Tracheal epithelial cell (primary cell): ENCODE data around the gene WDR91. TPM values are rescaled to one million over a fixed set of nuclear protein-coding genes. Genes with fewer than 3 reads are reported as not detected.

ENCODE experiments used
- total RNA-seq: library from RNA; depleted of rRNA; stranded (reverse); fragments of >200 nt; gene quantifications from 2 replicates; pipeline ENCODE4 v1.2.1, GENCODE V29; 2014

WDR91 gene
- total RNA-seq: 12.4 and 17.1 TPM in 2 replicates

GRCh38 chr7:135211179-135211945 lies at the start of gene WDR91:
TSS of gene WDR91 (minus strand) at chr7:135211526. CDS start at chr7:135211502, 24 bp downstream.

DNA sequence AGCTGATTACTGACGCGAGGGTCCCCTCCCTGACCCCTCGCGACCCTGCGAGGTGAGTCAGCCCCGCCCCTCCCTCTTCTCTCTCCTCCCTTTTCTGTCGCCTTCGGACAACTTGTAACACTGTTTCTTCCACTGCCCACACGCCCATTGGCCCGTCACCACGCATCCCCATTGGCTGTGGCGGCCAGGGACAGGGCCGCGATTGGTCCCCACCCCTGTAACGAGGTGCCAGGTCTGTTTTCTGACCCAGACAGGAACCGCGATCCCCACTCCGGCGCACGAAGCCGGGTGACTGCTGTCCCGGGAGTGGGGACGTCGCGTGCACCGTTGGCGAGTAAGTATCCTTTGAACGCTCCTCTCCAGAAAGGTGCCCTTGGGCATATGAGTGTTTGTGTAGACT lies 22.2 kb upstream of the WDR91 start, which contains the start of gene STRA8:
Gene STRA8, plus strand, starts transcription at position 269 of the 400 bp plus-strand sequence. CDS start 6,687 bp downstream, outside the sequence.

GRCh38 chr7:135170274-135170997 lies 40.9 kb downstream of the WDR91 start, which contains the start of gene CYREN:
TSS of gene CYREN (minus strand) at chr7:135170707. CDS start at chr7:135168922, 1,785 bp downstream.

DNA sequence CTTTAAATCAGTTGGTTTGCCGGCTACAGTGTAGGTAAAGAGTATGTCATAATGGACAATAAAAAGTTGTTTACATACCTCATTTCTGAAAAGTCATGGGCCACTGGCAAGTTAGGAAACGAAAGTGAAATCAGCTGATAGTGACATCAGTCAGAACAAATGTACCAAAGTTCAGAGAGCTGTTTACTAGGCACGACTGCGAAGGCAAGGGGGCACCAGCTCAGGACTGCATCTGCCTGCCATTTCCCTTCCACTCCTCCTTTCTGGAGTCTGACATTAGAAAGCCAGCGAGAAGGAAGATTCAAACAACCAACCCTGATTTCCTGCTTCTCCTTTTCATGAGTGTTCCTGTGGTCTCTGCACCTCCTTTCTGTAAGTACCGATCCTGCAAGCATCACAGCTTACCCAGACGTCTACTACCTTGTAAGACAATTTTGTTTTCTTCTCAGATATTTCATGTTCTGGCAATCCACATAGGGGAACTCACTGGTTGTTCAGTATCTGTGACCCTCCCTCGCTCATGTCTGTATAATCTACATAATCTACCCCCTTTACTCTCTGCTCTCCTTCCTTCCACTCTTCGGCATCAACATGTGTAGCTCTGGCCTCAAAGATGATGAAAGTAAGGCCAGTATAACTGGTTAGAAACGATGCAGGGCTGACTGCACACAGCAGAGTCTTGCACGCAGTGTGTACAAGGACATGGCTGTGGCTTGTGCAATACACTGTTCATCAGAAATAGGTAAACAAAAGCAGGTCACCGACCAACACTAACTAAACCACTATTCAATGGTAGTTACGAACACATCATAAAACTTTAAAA lies 63.2 kb downstream of the WDR91 start, which contains the start of gene TMEM140:
Gene TMEM140, plus strand, starts transcription at position 174 of the 823 bp plus-strand sequence. CDS start 16,370 bp downstream, outside the sequence.

Other genes starting within 250 kb of the WDR91 start
- 0.64 and 0.96 TPM in 2 replicates for gene AGBL3, start 225.0 kb downstream of the WDR91 start, total RNA-seq
- 1.2 TPM in 1 of 2 replicates, not detected in the other for gene TMEM140, start 63.5 kb downstream of the WDR91 start, total RNA-seq
- 50.1 and 55.0 TPM in 2 replicates for gene CYREN, start 40.8 kb downstream of the WDR91 start, total RNA-seq
- not detected in 2 replicates for gene STRA8, start 22.3 kb upstream of the WDR91 start, total RNA-seq